ENCODE measurements around the gene MTFR1L.
A peak's percentile ranks its signal among the peaks of the same experiment; 100 is the strongest.
"Not testable (repeated sequence)": the region's sequence is repeated elsewhere in the genome, so short reads cannot be mapped to it uniquely, and the experiment has no call there.

MTFR1L gene

GRCh38 chr1:25829046-25829445 is 9.3 kb downstream of the MTFR1L start:
- DNase-seq = no peak

DNA sequence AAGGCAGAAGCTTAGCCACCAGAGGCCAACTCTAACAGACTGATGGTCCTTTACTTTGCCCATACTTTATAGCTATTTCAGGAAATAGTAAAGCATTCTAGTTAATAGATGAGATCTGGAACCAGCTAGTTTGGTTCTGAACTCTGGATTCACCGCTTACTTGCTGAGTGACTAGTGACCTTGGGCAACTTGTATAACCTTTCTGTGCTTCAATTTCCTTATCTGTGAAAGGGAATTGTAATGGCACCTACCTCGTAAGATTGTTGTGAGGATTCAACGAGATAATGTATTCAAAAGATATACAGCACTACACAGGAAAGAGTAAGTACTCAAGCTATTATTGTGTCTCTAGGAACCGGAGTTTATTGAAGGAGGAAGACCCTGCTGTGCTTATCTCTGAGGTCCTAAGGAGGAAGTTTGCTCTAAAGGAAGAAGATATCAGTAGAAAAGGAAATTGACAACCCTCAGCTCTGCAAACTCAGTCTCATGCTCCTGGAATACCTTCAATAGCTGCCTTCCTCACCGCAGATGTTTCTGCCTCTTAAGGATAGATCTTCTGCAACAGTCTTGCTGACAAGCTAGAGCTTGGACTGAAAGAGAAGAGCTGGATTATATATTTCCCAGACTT is 11.9 kb downstream of the MTFR1L start:
- no peak for DNase-seq

DNA sequence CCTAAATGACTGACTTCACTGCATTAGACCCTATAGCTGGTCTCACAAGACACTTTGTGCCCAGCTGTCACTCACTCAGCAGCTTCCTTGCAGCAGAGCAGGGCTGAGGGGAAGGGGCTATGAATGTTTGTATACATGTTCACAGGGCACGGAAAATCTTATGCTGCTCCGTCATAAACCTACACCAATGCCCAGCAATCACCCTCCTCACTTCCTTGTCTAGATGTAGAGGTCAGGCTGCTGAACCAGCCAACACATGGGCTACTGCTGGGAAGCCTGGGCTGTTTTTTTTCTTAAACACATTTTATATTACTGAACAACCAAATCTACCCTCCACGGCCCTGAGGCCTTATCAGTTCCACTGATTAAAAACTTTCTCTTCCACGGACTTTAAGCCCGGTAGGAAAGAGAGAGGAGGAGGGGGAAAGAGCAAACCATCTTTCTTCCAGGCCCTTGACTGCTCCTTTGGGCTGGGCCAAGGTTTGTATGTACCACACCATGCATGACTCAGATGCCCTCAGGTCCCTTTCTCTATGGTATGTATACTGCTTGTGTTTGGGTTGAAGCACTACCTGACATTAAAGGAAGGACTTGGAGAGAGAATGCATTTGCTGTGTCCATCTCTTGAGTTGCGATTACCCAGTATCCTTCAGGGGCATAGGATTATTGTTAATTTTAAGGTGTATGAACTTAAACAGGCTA is 12.7 kb downstream of the MTFR1L start:
- no peak for DNase-seq

GRCh38 chr1:25833158-25833557 is 13.4 kb downstream of the MTFR1L start:
- no peak for DNase-seq

- DNase-seq = no peak
Measured at GRCh38 chr1:25834894-25835293, 15.1 kb downstream of the MTFR1L start.

- DNase-seq = no peak
Measured at GRCh38 chr1:25836695-25837094, 16.9 kb downstream of the MTFR1L start.

DNA sequence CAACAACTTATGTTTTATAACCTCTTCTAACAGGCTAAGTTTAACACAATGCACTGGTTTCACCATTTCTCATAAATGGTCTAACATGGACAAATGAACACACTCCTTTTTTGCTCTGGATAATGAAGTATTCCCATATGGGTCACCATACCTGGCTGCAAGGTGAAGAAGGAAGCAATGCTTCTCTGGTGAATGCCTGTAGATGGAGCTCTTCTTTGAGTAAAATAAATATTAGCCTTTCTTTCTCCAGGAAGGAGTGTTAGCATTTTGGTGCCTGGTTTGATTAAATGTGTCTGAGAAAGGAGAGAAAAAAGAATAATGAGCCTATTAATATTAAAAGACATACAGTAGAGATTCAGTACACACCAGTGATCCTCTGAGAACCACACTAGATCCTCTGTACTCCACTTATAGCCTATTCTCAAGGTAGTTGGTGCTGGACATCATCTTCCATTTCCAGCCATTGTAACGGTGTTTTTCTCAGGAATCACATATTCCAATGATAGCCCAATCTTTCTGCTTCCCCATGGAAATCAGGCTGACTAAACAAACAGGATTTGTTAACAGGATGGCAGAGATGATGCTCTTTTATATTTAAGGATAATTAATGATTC is 17.6 kb downstream of the MTFR1L start:
- no peak for DNase-seq

DNA sequence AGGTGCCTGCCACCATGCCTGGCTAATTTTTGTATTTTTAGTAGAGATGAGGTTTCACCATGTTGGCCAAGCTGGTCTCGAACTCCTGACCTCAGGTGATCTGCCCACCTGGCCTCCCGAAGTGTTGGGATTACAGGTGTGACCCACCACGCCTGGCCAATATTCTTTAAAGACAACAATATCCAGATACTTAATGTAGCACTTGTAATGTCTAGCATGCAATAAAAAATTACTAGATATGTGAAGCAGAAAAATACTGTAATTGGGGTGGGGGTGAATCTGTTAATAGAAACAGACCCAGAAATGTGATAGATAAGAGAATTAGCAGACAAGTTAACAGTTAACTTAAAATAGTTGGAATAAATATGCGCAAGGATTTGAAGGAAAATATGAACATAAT is 20.1 kb downstream of the MTFR1L start:
- not testable (repeated sequence) for DNase-seq

DNA sequence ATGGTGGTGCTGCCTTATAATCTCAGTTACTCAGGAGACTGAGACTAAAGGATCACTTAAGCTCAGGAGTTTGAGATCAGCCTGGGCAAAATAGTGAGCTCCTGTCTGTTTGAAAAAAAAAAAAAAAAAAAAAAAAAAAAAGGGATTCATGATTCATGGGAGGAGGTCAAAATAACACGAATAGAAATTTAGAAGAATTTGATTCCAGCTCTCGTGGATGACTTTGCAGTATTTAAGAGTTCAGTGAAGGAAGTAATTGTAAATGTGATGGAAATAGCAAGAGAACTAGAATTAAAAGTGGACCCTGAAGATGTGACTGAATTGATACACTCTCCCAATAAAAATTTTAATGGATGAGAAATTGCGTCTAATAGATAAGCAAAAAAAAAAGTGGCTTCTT is 23.7 kb downstream of the MTFR1L start:
- DNase-seq = no peak

- DNase-seq = no peak
Measured at GRCh38 chr1:25844536-25845337, 25.0 kb downstream of the MTFR1L start.

DNA sequence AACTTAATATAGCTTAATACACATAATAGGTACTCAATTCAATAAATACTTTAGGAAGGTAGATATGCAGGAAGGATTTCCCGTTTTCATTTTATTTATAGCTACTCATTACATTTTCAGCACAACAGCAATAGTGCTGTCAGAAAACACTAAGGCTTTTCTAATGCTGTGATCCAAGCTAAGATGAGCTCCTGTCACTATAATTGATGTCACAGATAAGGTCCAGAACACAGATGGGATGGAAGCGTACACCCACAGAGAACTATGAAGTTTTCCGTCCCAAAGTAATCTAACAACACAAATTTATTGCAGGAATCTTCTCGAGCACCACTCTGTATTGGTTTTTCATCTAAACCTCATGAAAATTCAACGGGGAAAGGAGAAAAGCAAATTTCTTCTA is 25.9 kb downstream of the MTFR1L start:
- DNase-seq = no peak

DNA sequence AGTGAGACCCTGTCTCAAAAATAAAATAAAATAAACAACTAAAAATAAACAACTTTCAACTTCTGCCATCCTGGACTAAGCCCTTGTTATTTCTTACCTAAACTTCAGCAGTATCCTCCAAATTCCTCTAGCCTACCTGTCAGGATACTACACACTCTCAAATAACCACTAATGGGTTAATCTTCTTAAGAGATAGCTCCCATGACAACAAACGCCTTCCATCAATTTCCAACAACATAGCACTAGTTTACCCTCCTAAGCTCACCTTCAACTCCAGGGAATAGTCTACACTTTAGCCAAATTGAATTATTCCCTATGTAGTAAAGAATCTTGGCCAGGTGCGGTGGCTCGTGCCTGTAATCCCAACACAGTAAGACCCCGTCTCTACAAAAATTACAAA is 28.2 kb downstream of the MTFR1L start:
- no peak for DNase-seq

DNA sequence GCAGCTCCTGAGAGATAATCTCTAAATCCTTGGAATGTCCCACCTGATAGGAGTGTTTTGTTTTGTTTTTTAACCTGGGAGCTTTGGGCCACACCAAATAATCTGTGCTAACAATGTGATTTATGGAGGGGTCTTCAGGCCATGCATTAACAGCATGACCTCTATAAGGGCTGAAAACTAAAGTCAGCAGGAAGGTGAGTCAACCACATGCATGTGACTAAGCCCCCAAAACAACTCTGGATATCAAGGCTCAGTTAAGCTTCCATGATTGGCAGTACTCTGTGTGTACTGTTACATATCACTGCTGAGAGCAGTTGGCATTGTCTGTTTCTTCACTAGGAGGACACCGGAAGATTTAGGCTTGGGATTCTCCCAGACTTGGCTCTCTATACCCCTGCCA is 28.8 kb downstream of the MTFR1L start:
- DNase-seq = no peak

- DNase-seq = no peak
Measured at GRCh38 chr1:25854554-25854953, 34.8 kb downstream of the MTFR1L start.

DNA sequence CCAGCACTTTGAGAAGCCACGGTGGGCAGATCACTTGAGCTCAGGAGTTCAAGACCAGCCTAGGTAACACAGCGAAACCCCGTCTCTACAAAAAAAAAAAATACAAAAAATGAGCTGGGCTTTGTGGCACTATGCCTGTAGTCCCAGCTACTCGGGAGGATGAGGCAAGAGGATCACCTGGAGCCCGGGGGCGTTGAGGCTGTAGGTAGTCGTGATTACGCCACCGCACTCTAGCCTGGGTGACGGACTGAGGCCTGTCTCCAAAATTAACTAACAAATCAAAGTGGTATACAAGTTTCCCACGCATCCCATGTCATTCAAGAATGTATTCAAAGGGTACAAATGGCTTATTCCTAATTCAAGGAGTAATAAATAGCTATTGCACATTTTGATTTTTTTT is 37.1 kb downstream of the MTFR1L start:
- no peak for DNase-seq

DNA sequence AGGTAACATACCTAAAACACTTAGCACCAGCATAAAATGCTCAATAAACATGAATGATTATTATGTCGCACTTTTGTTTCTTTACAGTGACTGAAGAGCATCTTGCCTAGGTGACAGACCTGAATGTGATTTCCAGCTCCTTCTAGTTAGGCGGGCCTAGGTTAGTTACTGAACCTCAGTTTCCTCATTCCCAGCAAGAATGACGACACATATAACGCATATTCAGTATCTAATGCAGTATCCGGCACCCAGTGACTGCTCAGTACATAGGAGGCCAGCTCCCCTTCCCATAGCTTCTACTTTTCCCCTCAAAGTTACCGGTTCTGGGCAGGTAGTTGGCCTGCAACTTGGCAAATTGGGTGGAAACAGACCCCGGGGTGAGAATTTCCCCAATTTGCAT is 38.7 kb downstream of the MTFR1L start:
- no peak for DNase-seq

DNA sequence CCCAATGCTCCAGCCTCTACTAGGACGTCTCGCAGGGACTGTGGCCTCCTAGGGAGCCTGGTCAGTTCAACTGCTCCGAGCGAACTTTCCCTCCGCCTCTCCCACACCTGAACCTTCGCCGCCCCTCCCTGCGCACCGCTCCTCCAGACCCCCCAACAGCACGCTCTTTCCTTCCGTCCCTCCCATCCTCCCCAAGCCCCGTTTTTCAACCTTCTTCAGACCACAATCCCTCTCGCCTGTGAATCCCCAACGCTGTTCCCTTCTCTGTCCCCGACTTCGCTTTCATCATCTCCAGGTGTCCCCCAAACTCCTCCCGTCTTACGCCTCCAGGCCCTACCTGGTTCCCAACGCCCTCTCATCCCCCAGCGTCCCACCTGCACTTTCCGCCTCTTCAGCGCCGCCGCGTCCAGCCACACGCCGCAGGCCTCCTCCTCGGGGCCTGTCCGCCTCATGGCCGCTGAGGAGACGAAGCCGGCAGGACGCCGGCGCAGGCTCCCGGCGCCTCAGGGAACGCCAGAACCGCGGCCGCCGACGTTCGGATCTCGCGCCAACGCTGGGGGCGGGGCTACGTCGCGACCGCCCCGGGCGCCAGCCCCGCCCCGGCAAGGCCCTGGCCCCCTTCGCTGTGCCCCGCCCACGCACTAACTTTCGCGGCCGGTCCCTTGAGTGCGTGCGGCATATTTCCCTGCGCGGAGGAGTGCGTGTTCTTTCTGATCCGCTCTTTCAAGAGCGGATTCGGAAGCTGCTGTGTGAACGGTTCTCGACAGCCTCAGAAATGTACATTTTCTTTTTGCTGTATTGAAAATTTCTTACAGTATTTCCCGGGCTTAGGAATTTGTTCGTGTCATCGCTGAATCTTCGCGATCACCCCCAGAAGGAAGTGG is 39.4 kb downstream of the MTFR1L start, which contains the start of gene AUNIP:
TSS of gene AUNIP (minus strand) at position 552 of the 884 bp plus-strand sequence. CDS start at position 452, 100 bp downstream.
- DNase-seq = peak; percentile 94

DNA sequence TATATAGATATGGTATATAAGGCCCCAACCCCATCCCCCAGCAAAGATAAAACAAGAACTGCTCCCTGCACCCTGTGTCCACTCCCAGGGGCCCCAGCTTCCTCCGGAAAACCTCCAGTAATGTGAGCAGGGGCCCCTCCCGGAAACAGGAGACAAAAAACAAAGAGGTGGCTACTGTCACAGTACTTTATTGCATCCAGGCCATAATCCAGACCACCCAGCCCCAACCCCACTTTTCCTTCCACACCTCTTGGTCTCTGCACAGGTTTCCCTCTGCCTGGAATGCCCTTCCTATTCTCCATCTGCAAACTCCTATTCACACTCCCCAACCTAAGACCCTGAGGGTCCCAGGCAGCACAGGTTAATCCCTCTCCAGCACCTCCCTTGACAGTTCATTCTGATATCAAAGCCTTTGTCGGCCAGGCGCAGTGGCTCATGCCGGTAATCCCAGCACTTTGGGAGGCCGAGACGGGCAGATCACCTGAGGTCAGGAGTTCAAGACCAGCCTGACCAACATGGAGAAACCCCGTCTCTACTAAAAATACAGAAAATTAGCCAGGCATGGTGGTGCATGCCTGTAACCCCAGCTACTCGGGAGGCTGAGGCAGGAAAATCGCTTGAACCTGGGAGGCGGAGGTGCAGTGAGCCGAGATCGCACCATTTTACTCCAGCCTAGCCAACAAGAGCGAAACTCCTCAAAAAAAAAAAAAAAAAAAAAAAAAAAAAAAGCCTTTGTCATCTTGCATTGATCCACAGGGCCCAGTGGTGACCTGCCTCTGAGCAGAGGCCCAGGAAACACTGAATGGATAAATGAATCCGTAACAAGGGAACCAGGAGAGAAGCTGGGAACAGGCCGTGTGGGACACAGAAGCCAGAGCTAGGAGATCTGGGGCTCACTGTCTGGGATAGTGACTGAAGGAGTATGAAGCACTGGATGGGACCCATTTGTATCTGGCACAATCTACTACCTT is 41.8 kb downstream of the MTFR1L start:
- no peak for DNase-seq

DNA sequence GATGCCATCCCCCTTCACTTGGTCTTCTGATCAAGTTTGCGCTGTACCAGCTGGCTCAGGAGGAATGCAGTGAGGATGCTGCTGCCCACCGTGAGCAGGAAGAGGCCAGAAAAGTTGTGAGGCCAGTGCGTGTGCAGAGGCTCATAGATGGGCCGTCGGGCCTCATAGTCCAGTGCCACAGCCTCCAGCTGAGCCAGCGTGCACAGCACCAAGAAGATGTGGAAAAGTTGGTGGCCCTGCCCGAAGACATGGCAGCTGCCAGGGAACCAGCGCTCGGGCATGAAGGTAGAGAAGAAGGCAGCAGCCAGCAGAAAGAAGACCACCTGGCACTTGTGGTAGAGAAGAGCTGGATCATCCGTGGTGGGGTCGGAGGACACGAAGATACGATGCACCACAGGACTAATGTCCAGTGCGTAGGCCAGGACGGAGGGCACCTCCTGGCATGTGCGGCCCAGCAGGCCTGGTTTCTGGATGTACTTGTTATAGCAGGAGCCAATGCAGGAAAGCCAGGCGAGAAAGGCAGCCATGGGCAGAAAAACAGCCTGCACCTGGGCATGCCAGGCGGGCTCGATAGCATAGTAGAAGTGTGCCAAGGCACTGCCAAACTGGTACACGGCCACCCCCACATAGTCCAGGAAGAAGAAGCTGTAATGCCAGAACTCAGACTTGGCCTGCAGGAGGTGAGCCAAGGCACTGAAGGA is 43.2 kb downstream of the MTFR1L start:
- no peak for DNase-seq

- no peak for DNase-seq
Measured at GRCh38 chr1:25863486-25864262, 43.9 kb downstream of the MTFR1L start.
